ENCODE data around the gene INTS1.

- TF ChIP-seq SMC3 (IDR thresholded peaks at IDR 0.05; ENCODE audit: borderline replicate concordance, low read length), result no peak
- no peak for TF ChIP-seq NFXL1 (IDR thresholded peaks at IDR 0.05; ENCODE audit: borderline replicate concordance)
- no peak for TF ChIP-seq EP300 (IDR thresholded peaks at IDR 0.05; ENCODE audit: borderline replicate concordance in 1 of 2, control insufficient read depth in 1 of 2, low read depth in 2 of 2, low read length in 2 of 2)
- TF ChIP-seq E2F8 (IDR thresholded peaks at IDR 0.05; ENCODE audit: low read depth, partially characterized antibody), result no peak
- no peak for TF ChIP-seq ZNF274 (IDR thresholded peaks at IDR 0.05; ENCODE audit: insufficient read depth, insufficient read length)
- no peak for TF ChIP-seq MEF2A (IDR thresholded peaks at IDR 0.05; ENCODE audit: insufficient read depth, low read depth, low read length)
- TF ChIP-seq GABPA (IDR thresholded peaks at IDR 0.05; ENCODE audit: low read depth), result no peak
- no peak for TF ChIP-seq NFYB (IDR thresholded peaks at IDR 0.05; ENCODE audit: insufficient read depth, low read depth, low read length)
- no peak for TF ChIP-seq POLR2A (IDR thresholded peaks at IDR 0.05; ENCODE audit: low read depth, low read length)
- TF ChIP-seq CHD4 (IDR thresholded peaks at IDR 0.05), result no peak
- TF ChIP-seq BHLHE40 (IDR thresholded peaks at IDR 0.05; ENCODE audit: borderline replicate concordance in 1 of 2, low read depth in 2 of 2, low read length in 1 of 2), result no peak
- no peak for TF ChIP-seq JUND (IDR thresholded peaks at IDR 0.05; ENCODE audit: low read depth, low read length)
- TF ChIP-seq, protein P1, sequence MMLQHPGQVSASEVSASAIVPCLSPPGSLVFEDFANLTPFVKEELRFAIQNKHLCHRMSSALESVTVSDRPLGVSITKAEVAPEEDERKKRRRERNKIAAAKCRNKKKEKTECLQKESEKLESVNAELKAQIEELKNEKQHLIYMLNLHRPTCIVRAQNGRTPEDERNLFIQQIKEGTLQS (IDR thresholded peaks at IDR 0.05; ENCODE audit: borderline replicate concordance, extremely low read depth, low read depth, low read length), result no peak
- no peak for TF ChIP-seq CHD1 (IDR thresholded peaks at IDR 0.05; ENCODE audit: low read depth, low read length)
These were observed 9.5 kb upstream of the INTS1 start for GRCh38 chr7:1513657-1514095.

Measured in GM12878 (cell line).